Activated CD4-positive, CD25-positive, alpha-beta regulatory T cell (primary cell): ENCODE results near the gene NPEPPS.
"Not testable (repeated sequence)": the region's sequence is repeated elsewhere in the genome, so short reads cannot be mapped to it uniquely, and the experiment has no call there.

Experiments used
- DNase-seq, 4 experiments: peaks; one replicate each; lab custom pipeline; 2025; lab: John Stamatoyannopoulos, UW

Gene NPEPPS

GRCh38 chr17:47530557-47531232, at the start of gene NPEPPS:
Gene NPEPPS, plus strand, starts transcription at chr17:47531108. Its CDS starts 193 bp downstream, at chr17:47531301.
- DNase-seq = peak; percentile 70 to 81 (median 74)

- not testable (repeated sequence) for DNase-seq
These were observed 39.1 kb upstream of the NPEPPS start for GRCh38 chr17:47491841-47492212.

- not testable (repeated sequence) for DNase-seq
These were observed 31.8 kb upstream of the NPEPPS start for GRCh38 chr17:47499074-47499473.

GRCh38 chr17:47499494-47499893, 31.4 kb upstream of the NPEPPS start:
- DNase-seq = not testable (repeated sequence)

- DNase-seq = not testable (repeated sequence)
These were observed 30.3 kb upstream of the NPEPPS start for GRCh38 chr17:47500620-47501019.

GRCh38 chr17:47502122-47502731, 28.7 kb upstream of the NPEPPS start:
- DNase-seq = not testable (repeated sequence)

- not testable (repeated sequence) for DNase-seq
These were observed 28.0 kb upstream of the NPEPPS start for GRCh38 chr17:47502776-47503455.

GRCh38 chr17:47511701-47512146, 19.2 kb upstream of the NPEPPS start:
- not testable (repeated sequence) for DNase-seq

- not testable (repeated sequence) for DNase-seq
These were observed 17.6 kb upstream of the NPEPPS start for GRCh38 chr17:47513301-47513700.

GRCh38 chr17:47518880-47519279, 12.0 kb upstream of the NPEPPS start:
- DNase-seq = not testable (repeated sequence)

- DNase-seq = not testable (repeated sequence)
These were observed 11.5 kb upstream of the NPEPPS start for GRCh38 chr17:47519365-47519764.

- DNase-seq = not testable (repeated sequence)
These were observed 10.6 kb upstream of the NPEPPS start for GRCh38 chr17:47520279-47520678.

GRCh38 chr17:47521434-47521833, 9.5 kb upstream of the NPEPPS start:
- DNase-seq = not testable (repeated sequence)

- DNase-seq = not testable (repeated sequence)
These were observed 8.6 kb upstream of the NPEPPS start for GRCh38 chr17:47522341-47522740.

GRCh38 chr17:47531233-47531820, 419 bp downstream of the NPEPPS start:
- DNase-seq = not testable (repeated sequence)

GRCh38 chr17:47539085-47539484, 8.2 kb downstream of the NPEPPS start:
- not testable (repeated sequence) for DNase-seq

- not testable (repeated sequence) for DNase-seq
These were observed 10.8 kb downstream of the NPEPPS start for GRCh38 chr17:47541676-47542075.

GRCh38 chr17:47544327-47544726, 13.4 kb downstream of the NPEPPS start:
- not testable (repeated sequence) for DNase-seq

GRCh38 chr17:47554733-47555132, 23.8 kb downstream of the NPEPPS start:
- not testable (repeated sequence) for DNase-seq

GRCh38 chr17:47556108-47556507, 25.2 kb downstream of the NPEPPS start:
- not testable (repeated sequence) for DNase-seq

- not testable (repeated sequence) for DNase-seq
These were observed 29.7 kb downstream of the NPEPPS start for GRCh38 chr17:47560517-47561043.
